H1 (cell line): ENCODE results near the gene SIPA1L3. TPM values are rescaled to one million over a fixed set of nuclear protein-coding genes. Genes with fewer than 3 reads are reported as not detected.

Source experiments
- BCL11A ChIP-seq, 2 experiments: IDR thresholded peaks; one replicate each; pipeline ENCODE4 v1.6.1; 2011; ENCODE audit warnings: low read depth in 2 of 2, low read length in 2 of 2, mild to moderate bottlenecking in 2 of 2
- EZH2 ChIP-seq: fragments of 200-600 bp; sonication (generic); IDR thresholded peaks from 2 replicates; pipeline ENCODE4 v1.7.1; 2012; ENCODE audit warnings: low read depth, mild to moderate bottlenecking, moderate library complexity, low read length, inconsistent platforms; ENCODE audit not compliant: severe bottlenecking
- GTF2F1 ChIP-seq: IDR thresholded peaks from 2 replicates; pipeline ENCODE4 v1.6.1; 2012; ENCODE audit warnings: low read depth, low read length, improper control_type of control experiment, borderline replicate concordance
- POLR2A ChIP-seq, 2 experiments: IDR thresholded peaks; 1 replicate in 1 of 2; 2 replicates in 1 of 2; pipeline ENCODE4 v1.6.1; 2011; ENCODE audit warnings: low read depth in 2 of 2, low read length in 2 of 2, mild to moderate bottlenecking in 2 of 2; ENCODE audit errors: control extremely low read depth in 1 of 2
- polyA plus RNA-seq, 7 experiments: library from polyadenylated mRNA; depleted of rRNA in 3 of 7; stranded (reverse) in 5 of 7; unstranded in 2 of 7; fragments of >200 nt in 5 of 7; fragments of 200-250 nt in 2 of 7; gene quantifications; 1 replicate in 5 of 7; 2 replicates in 1 of 7; 4 replicates in 1 of 7; pipeline versions ENCODE4 v1.2.1 to v1.2.3, GENCODE V29; 2011 to 2013; ENCODE audit warnings: missing spikeins in 2 of 7, mixed read lengths in 2 of 7
- total RNA-seq: library from RNA; stranded (reverse); fragmentation: NEBNext Ultra II Directional; extraction: Animal tissue kit (Norgen Biotek cat#: 25700); gene quantifications from 2 replicates; pipeline ENCODE4 v1.2.1, GENCODE V29; 2021
- TF ChIP-seq, protein P1 (sequence below): IDR thresholded peaks from 2 replicates; pipeline ENCODE4 v1.6.1; 2011; ENCODE audit warnings: low read length, improper control_type of control experiment
- TF ChIP-seq, protein P2 (sequence below): IDR thresholded peaks from 2 replicates; pipeline ENCODE4 v1.6.1; 2012; ENCODE audit warnings: inconsistent platforms

Gene SIPA1L3
- total and polyA plus RNA-seq, 2 of the 8 experiments (the other 6 are each of a cell fraction or from before 2014, with no cell fraction given), result 15.0 to 54.9 TPM

DNA sequence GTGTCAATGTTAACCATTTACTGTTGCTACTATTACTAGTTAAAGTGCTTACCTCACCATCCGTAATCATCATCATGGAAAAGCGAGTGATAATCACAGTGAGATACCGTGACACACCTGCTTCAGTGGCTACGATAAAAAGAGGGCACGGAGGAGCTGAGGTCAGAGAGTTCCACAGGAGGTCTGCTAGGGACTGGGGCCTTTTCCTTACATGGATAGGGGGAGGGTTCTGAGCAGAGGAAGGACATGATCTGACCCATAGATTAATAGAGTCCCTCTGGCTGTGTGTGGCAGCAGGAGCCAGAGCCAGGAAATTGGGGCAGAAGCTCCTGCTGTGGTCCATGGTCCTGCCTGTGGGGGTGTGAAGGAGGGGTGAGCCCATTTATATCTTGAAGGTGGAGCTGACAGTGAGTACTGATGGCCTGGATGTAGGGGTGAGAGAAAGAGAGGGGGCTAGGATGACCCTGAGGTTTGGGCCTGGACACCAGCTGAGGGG, 136.7 kb downstream of the SIPA1L3 start (continued):
- TF ChIP-seq, protein P1, sequence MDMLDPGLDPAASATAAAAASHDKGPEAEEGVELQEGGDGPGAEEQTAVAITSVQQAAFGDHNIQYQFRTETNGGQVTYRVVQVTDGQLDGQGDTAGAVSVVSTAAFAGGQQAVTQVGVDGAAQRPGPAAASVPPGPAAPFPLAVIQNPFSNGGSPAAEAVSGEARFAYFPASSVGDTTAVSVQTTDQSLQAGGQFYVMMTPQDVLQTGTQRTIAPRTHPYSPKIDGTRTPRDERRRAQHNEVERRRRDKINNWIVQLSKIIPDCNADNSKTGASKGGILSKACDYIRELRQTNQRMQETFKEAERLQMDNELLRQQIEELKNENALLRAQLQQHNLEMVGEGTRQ, result no peak
- TF ChIP-seq GTF2F1 (no peak), BCL11A (IDR thresholded peaks at IDR 0.05; ENCODE audit: low read depth in 2 of 2, low read length in 2 of 2) (no peak), EZH2 (no peak), POLR2A (IDR thresholded peaks at IDR 0.05; ENCODE audit: control extremely low read depth in 1 of 2, low read depth in 2 of 2, low read length in 2 of 2) (no peak)
- TF ChIP-seq, protein P2, sequence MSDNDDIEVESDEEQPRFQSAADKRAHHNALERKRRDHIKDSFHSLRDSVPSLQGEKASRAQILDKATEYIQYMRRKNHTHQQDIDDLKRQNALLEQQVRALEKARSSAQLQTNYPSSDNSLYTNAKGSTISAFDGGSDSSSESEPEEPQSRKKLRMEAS, result no peak
